ENCODE data around the gene COQ10B.
"Not testable (repeated sequence)": the region's sequence is repeated elsewhere in the genome, so short reads cannot be mapped to it uniquely, and the experiment has no call there.

Gene COQ10B

GRCh38 chr2:197454923-197455322 is 1.6 kb downstream of the COQ10B start:
- H3K9me3 ChIP-seq (ENCODE audit: control insufficient read depth, low read length) = no peaks in the 10 kb centered on the region
- H3K27me3 ChIP-seq (ENCODE audit: control insufficient read depth, insufficient read depth, low read length) = no peaks in the 10 kb centered on the region
- no peaks in the 10 kb centered on the region for H3K36me3 ChIP-seq (ENCODE audit: control insufficient read depth, insufficient read depth, low read length)
- peaks cover 12% of the 10 kb centered on the region for H3K4me1 ChIP-seq (ENCODE audit: control insufficient read depth, insufficient read depth, low read length)
- H3K4me3 ChIP-seq (ENCODE audit: low read length) = no peak overlapping the region
- peak overlapping the region; percentile 100 for H3K9ac ChIP-seq (ENCODE audit: low read length)

GRCh38 chr2:197455428-197455827 is 2.1 kb downstream of the COQ10B start:
- Histone ChIP-seq H3K27me3 (ENCODE audit: control insufficient read depth, insufficient read depth, low read length) (no peaks in the 10 kb centered on the region), H3K9me3 (ENCODE audit: control insufficient read depth, low read length) (no peaks in the 10 kb centered on the region), H3K4me1 (ENCODE audit: control insufficient read depth, insufficient read depth, low read length) (peaks cover 16% of the 10 kb centered on the region), H3K9ac (ENCODE audit: low read length) (no peak overlapping the region), H3K36me3 (ENCODE audit: control insufficient read depth, insufficient read depth, low read length) (no peaks in the 10 kb centered on the region), H3K4me3 (ENCODE audit: low read length) (no peak overlapping the region)

DNA sequence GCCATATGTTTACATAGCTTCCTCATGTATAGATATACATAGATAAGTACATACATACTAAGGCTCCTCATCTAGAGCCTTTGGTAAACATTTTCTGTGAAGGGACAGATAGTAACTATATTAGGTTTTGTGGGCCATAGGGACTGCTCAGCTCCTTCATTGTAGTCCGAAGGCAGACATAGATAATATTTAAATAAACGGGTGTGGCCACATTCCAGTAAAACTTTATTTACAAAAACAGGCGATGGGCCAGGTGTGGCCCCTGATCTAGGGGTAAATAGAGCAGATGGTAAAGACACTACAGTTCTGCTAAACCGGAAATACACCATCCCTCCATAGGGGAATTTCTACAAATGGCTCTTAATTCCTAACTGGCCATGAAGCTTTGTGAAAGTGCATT is 7.3 kb downstream of the COQ10B start:
- H3K9ac ChIP-seq (ENCODE audit: low read length) = peak overlapping the region; percentile 10
- H3K4me3 ChIP-seq (ENCODE audit: low read length) = no peak overlapping the region
- no peaks in the 10 kb centered on the region for H3K36me3 ChIP-seq (ENCODE audit: control insufficient read depth, insufficient read depth, low read length)
- peaks cover 19% of the 10 kb centered on the region for H3K4me1 ChIP-seq (ENCODE audit: control insufficient read depth, insufficient read depth, low read length)
- no peaks in the 10 kb centered on the region for H3K9me3 ChIP-seq (ENCODE audit: control insufficient read depth, low read length)
- no peaks in the 10 kb centered on the region for H3K27me3 ChIP-seq (ENCODE audit: control insufficient read depth, insufficient read depth, low read length)

DNA sequence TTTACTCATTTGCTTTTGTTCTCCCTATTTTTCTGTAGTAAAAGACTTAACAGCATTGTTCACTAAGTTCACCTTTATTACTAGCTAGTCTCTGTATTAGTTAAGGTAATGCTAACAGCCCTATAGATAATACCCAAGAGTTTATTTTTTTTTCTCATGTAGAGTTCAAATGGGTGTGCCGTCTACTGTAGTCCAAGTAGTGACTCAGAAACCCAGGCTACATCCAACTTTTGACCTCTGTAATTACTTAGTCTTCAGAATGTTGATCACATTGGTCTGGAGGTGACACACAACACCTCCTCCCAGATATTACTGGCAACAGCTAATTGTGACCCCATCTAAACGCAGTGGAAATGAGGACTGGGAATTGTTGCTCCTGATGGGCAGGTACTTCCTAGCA is 7.7 kb downstream of the COQ10B start:
- H3K27me3 ChIP-seq (ENCODE audit: control insufficient read depth, insufficient read depth, low read length) = no peaks in the 10 kb centered on the region
- no peaks in the 10 kb centered on the region for H3K36me3 ChIP-seq (ENCODE audit: control insufficient read depth, insufficient read depth, low read length)
- H3K9me3 ChIP-seq (ENCODE audit: control insufficient read depth, low read length) = no peaks in the 10 kb centered on the region
- H3K4me3 ChIP-seq (ENCODE audit: low read length) = no peak overlapping the region
- peak overlapping the region; percentile 10 for H3K9ac ChIP-seq (ENCODE audit: low read length)
- H3K4me1 ChIP-seq (ENCODE audit: control insufficient read depth, insufficient read depth, low read length) = peaks cover 19% of the 10 kb centered on the region

- no peak overlapping the region for H3K4me3 ChIP-seq (ENCODE audit: low read length)
- H3K9ac ChIP-seq (ENCODE audit: low read length) = no peak overlapping the region
- H3K9me3 ChIP-seq (ENCODE audit: control insufficient read depth, low read length) = no peaks in the 10 kb centered on the region
- peaks cover 17% of the 10 kb centered on the region for H3K4me1 ChIP-seq (ENCODE audit: control insufficient read depth, insufficient read depth, low read length)
- H3K36me3 ChIP-seq (ENCODE audit: control insufficient read depth, insufficient read depth, low read length) = peaks cover 4% of the 10 kb centered on the region
- no peaks in the 10 kb centered on the region for H3K27me3 ChIP-seq (ENCODE audit: control insufficient read depth, insufficient read depth, low read length)
These were observed 10.8 kb downstream of the COQ10B start for GRCh38 chr2:197464175-197464574.

- no peaks in the 10 kb centered on the region for H3K4me1 ChIP-seq (ENCODE audit: control insufficient read depth, insufficient read depth, low read length)
- peaks cover 8% of the 10 kb centered on the region for H3K36me3 ChIP-seq (ENCODE audit: control insufficient read depth, insufficient read depth, low read length)
- H3K27me3 ChIP-seq (ENCODE audit: control insufficient read depth, insufficient read depth, low read length) = no peaks in the 10 kb centered on the region
- H3K9me3 ChIP-seq (ENCODE audit: control insufficient read depth, low read length) = no peaks in the 10 kb centered on the region
- H3K4me3 ChIP-seq (ENCODE audit: low read length) = no peak overlapping the region
- H3K9ac ChIP-seq (ENCODE audit: low read length) = no peak overlapping the region
These were observed 18.8 kb downstream of the COQ10B start for GRCh38 chr2:197472166-197472565.

DNA sequence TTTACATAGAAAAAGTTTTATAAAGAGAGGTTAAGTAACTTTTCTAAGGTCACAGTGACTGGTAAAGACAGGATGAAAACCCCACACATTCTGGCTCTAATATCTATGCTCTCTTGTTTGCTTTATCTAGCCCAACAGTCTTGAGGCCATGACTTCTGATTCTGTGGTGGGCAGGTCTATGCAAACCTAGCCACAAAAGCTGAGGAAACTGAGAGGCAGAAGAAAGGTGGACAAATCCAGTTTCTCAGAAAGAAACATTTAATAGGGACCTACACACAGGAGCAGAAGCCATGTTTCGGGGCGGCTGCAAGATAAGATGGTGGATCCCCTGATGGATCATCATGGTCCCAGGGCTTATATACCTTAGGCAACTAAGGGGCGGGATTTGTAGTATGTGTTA is 24.4 kb downstream of the COQ10B start:
- Histone ChIP-seq H3K4me1 (ENCODE audit: control insufficient read depth, insufficient read depth, low read length) (no peaks in the 10 kb centered on the region), H3K4me3 (ENCODE audit: low read length) (no peak overlapping the region), H3K9ac (ENCODE audit: low read length) (no peak overlapping the region), H3K36me3 (ENCODE audit: control insufficient read depth, insufficient read depth, low read length) (peaks cover 10% of the 10 kb centered on the region), H3K27me3 (ENCODE audit: control insufficient read depth, insufficient read depth, low read length) (no peaks in the 10 kb centered on the region), H3K9me3 (ENCODE audit: control insufficient read depth, low read length) (no peaks in the 10 kb centered on the region)

- no peak overlapping the region for H3K9ac ChIP-seq (ENCODE audit: low read length)
- peaks cover 10% of the 10 kb centered on the region for H3K36me3 ChIP-seq (ENCODE audit: control insufficient read depth, insufficient read depth, low read length)
These were observed 27.0 kb downstream of the COQ10B start for GRCh38 chr2:197480165-197481036.

DNA sequence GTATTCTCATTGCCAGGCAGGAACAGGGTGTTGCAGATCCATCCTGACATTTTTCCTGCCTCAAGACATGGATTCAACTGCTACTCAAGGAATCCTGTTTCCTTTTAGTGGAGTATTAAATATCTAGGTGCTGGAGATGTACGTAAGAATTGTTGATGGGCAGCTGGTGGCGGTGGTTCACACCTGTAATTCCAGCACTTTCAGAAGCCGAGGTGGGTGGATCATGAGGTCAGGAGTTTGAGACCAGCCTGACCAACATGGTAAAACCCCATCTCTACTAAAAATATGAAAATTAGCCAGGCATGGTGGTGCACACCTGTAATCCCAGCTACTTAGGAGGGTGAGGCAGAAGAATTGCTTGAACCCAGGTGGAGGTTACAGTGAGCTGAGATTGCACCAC is 30.9 kb downstream of the COQ10B start:
- not testable (repeated sequence) for H3K9ac ChIP-seq (ENCODE audit: low read length); H3K9me3 ChIP-seq (ENCODE audit: control insufficient read depth, low read length); H3K36me3 ChIP-seq (ENCODE audit: control insufficient read depth, insufficient read depth, low read length); H3K4me1 ChIP-seq (ENCODE audit: control insufficient read depth, insufficient read depth, low read length); H3K27me3 ChIP-seq (ENCODE audit: control insufficient read depth, insufficient read depth, low read length); H3K4me3 ChIP-seq (ENCODE audit: low read length)

More at GRCh38 chr2:197480165-197481036, 27.0 kb downstream of the COQ10B start:
- Histone ChIP-seq H3K9me3 (ENCODE audit: control insufficient read depth, low read length) (no peaks in the 10 kb centered on the region), H3K4me3 (ENCODE audit: low read length) (no peak overlapping the region), H3K27me3 (ENCODE audit: control insufficient read depth, insufficient read depth, low read length) (no peaks in the 10 kb centered on the region), H3K4me1 (ENCODE audit: control insufficient read depth, insufficient read depth, low read length) (no peaks in the 10 kb centered on the region)

DNA sequence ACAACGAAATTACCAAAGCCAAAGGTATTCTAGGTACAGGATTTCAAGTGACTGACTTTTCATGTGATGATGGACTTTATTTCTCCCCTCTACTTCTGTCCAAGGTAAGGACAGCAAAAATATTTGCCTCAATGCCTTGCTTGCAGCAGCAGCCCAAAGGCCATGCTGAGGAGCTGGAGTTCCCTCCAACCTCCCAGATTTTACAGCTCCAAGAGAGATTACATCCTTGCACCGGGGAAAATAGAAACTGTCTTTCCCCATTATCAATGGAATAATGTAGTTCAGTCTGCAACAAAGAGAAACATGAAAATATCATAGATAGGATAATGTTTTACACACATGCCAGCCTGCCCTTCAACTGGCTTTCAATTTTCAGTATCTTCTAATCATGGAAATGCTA is 32.8 kb downstream of the COQ10B start:
- Histone ChIP-seq H3K27me3 (ENCODE audit: control insufficient read depth, insufficient read depth, low read length) (no peaks in the 10 kb centered on the region), H3K4me1 (ENCODE audit: control insufficient read depth, insufficient read depth, low read length) (no peaks in the 10 kb centered on the region), H3K9ac (ENCODE audit: low read length) (no peak overlapping the region), H3K36me3 (ENCODE audit: control insufficient read depth, insufficient read depth, low read length) (peaks cover 7% of the 10 kb centered on the region), H3K4me3 (ENCODE audit: low read length) (no peak overlapping the region), H3K9me3 (ENCODE audit: control insufficient read depth, low read length) (no peaks in the 10 kb centered on the region)

DNA sequence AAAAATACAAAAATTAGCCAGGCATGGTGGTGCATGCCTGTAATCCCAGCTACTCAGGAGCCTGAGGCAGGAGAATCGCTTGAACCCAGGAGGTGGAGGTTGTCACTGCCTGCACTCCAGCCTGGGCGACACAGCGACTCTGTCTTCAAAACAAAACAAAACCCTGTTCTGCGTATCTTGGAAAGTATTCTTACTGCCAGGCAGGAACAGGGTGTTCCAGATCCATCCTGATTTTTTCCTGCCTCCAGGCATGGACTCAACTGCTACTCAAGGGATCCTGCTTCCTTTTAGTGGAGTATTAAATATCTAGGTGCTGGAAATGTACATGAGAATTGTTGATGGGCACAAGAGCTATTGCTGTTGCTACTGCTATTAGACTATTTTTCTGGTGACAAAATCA is 34.0 kb downstream of the COQ10B start:
- no peak overlapping the region for H3K9ac ChIP-seq (ENCODE audit: low read length)
- H3K4me3 ChIP-seq (ENCODE audit: low read length) = no peak overlapping the region
- H3K27me3 ChIP-seq (ENCODE audit: control insufficient read depth, insufficient read depth, low read length) = no peaks in the 10 kb centered on the region
- H3K36me3 ChIP-seq (ENCODE audit: control insufficient read depth, insufficient read depth, low read length) = peaks cover 7% of the 10 kb centered on the region
- no peaks in the 10 kb centered on the region for H3K4me1 ChIP-seq (ENCODE audit: control insufficient read depth, insufficient read depth, low read length)
- no peaks in the 10 kb centered on the region for H3K9me3 ChIP-seq (ENCODE audit: control insufficient read depth, low read length)

DNA sequence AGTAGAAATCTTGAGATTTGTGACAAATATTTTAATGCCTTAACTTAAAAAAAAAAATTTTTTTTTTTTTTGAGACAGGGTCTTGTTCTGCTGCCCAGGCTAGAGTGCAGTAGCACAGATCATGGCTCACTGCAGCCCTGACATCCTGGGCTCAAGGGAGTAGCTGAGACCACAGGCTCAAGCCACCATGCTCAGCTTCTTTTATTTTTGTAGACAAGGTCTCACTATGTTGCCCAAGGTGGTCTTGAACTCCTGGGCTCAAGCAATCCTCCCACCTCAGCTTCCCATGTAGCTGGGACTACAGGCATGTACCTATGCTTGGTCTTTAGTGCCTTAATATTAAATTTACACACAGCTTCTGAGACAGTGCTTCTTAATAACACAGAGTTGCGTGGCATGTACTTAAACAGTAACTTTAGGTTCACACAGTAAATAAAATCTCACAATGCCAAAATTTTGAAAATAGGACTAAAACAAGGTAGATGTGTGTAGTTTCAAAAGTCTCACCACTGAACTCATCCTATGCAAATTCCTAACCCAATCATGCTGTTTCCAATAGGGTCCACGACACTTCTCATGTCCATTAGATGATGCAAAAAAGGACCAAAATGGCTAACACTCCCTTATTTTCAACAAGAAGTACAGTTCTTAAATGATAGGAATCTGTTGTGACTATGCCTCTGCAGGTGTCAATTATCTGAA is 42.2 kb downstream of the COQ10B start:
- no peaks in the 10 kb centered on the region for H3K4me1 ChIP-seq (ENCODE audit: control insufficient read depth, insufficient read depth, low read length)
- no peak overlapping the region for H3K9ac ChIP-seq (ENCODE audit: low read length)
- H3K27me3 ChIP-seq (ENCODE audit: control insufficient read depth, insufficient read depth, low read length) = no peaks in the 10 kb centered on the region
- H3K36me3 ChIP-seq (ENCODE audit: control insufficient read depth, insufficient read depth, low read length) = no peaks in the 10 kb centered on the region
- H3K4me3 ChIP-seq (ENCODE audit: low read length) = no peak overlapping the region
- H3K9me3 ChIP-seq (ENCODE audit: control insufficient read depth, low read length) = no peaks in the 10 kb centered on the region

Data from mucosa of stomach (tissue), 1 donor.